GM10248 (cell line): Measurements from ENCODE around the gene HVCN1.
"Not testable (repeated sequence)": the region's sequence is repeated elsewhere in the genome, so short reads cannot be mapped to it uniquely, and the experiment has no call there.

Experiments used
- CTCF ChIA-PET: fragments of 300-600 bp; sonication (Branson Sonifier 250); formaldehyde crosslinking; extraction: SDS; loops from one replicate; lab custom pipeline; 2021; ENCODE audit warnings: antibody characterized with exemption; lab: Yijun Ruan, JAX
- POLR2A ChIA-PET: fragments of 350-650 bp; sonication (Branson Sonifier 250); formaldehyde crosslinking; extraction: SDS; loops from one replicate; lab custom pipeline; 2020; ENCODE audit warnings: antibody characterized with exemption; lab: Yijun Ruan, JAX
- DNase-seq: peaks from one replicate; pipeline ENCODE4 v3.0.0; 2012; ENCODE audit errors: extremely low spot score
- TF ChIP-seq, protein P1 (sequence below): IDR thresholded peaks from 2 replicates; pipeline ENCODE4 v1.5.1; 2012; ENCODE audit warnings: mild to moderate bottlenecking, low read depth; ENCODE audit errors: extremely low read depth, missing control alignments, control extremely low read depth

The HVCN1 gene

DNA sequence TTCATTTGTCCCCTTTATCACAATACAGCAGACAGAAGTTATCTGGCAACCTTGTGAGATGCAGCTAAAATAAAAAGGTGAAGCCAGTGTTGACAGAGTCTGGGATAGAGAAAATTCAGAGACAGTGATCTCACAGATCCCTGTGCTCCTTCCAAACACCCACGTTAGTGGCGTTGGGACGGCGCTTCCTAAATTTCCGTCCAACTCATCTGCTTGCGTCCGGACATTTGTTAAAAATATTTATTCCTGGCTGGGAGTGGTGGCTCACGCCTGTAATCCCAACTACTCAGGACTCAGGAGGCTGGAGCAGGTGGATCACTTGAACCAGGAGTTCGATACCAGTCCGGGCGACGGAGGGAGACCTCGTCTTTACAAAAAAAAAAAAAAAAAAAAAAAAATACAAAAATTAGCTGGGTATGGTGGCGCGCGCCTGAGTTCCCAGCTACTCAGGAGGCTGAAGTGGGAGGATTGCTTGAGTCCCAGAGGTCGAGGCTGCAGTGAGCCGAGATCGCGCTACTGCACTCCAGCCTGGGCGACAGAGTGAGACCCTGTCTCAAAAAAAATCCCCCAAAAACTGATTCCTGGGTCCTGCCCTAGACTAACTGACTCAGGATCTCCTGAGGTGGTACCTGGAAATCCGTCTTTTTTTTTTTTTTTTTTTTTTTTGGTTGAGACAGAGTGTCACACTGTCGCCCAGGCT, 75.7 kb downstream of the HVCN1 start:
- TF ChIP-seq, protein P1, sequence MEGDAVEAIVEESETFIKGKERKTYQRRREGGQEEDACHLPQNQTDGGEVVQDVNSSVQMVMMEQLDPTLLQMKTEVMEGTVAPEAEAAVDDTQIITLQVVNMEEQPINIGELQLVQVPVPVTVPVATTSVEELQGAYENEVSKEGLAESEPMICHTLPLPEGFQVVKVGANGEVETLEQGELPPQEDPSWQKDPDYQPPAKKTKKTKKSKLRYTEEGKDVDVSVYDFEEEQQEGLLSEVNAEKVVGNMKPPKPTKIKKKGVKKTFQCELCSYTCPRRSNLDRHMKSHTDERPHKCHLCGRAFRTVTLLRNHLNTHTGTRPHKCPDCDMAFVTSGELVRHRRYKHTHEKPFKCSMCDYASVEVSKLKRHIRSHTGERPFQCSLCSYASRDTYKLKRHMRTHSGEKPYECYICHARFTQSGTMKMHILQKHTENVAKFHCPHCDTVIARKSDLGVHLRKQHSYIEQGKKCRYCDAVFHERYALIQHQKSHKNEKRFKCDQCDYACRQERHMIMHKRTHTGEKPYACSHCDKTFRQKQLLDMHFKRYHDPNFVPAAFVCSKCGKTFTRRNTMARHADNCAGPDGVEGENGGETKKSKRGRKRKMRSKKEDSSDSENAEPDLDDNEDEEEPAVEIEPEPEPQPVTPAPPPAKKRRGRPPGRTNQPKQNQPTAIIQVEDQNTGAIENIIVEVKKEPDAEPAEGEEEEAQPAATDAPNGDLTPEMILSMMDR, result no peak
- DNase-seq, result no peak
- ChIA-PET CTCF (interaction anchor here (0.7 to 4.2 kb wide), 8 partner anchors 8 to 182 kb away, joined by 3 to 32 read pairs (median 4); partner anchors contain the start of genes ARPC3, FAM216A and GPN3), POLR2A (interaction anchor here (0.7 to 1.1 kb wide), 6 partner anchors 9 to 195 kb away, joined by 3 to 17 read pairs (median 6); partner anchors contain the start of genes FAM216A and GPN3)

DNA sequence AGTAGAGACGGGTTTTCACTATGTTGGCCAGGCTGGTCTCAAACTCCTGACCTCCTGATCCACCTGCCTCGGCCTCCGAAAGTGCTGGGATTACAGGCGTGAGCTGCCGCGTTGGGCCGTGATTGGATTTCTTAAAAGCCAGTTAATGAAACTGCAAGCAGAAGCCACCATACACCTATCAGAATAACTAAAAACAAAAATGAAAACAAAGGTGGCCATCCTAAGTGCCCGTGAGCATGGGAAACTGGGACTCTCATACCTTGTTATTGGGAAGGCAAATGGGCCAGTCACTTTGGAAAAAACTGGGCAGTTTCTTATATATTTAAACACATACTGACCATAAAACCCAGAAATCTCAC, 82.7 kb downstream of the HVCN1 start:
- TF ChIP-seq, protein P1, result no peak
- DNase-seq, result no peak
- CTCF ChIA-PET, result interaction anchor here (1.0 to 9.4 kb wide), 5 partner anchors 14 to 282 kb away, joined by 3 to 176 read pairs (median 3); partner anchors contain the start of gene ARPC3
- POLR2A ChIA-PET, result interaction anchor here (0.7 kb wide), 1 partner anchor 75 kb away, joined by 7 read pairs; no protein-coding TSS in a partner anchor

DNA sequence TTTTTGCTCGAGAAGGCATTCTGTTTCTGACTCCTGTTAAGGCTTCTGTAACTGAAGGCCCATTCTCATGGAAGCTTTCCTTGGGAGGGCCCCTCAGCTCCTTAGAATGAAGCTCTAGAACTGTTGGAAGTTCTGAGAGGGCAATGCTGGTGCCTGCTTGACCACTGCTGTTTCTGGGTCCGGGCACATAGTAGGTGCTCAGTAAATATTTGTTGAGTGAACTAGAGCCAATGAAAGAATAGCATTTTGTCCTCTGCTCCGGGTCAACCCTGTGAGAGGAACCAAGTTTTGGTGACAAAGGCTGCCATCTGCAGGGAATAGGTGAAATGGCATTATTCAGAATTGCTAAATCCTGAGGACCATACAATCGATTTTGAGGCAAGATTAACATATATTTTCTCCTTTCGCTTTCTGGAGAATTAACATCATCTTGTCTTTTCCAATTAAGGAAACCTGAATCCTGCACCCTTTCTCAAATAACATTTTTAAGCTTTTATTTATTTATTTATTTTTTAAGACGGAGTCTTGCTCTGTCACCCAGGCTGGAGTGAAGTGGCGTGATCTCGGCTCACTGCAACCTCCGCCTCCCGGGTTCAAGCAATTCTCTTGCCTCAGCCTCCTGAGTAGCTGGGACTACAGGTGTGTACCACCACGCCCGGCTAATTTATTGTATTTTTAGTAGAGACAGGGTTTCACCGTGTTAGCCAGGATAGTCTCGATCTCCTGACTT, 86.7 kb downstream of the HVCN1 start:
- CTCF ChIA-PET, result interaction anchor here (0.7 to 9.4 kb wide), 51 partner anchors 8 to 604 kb away, joined by 3 to 176 read pairs (median 5); partner anchors contain the start of genes ARPC3, FAM216A, GPN3 and RAD9B
- DNase-seq, result peak; percentile 65
- POLR2A ChIA-PET, result not testable (repeated sequence)
- TF ChIP-seq, protein P1, result peak; percentile 60

DNA sequence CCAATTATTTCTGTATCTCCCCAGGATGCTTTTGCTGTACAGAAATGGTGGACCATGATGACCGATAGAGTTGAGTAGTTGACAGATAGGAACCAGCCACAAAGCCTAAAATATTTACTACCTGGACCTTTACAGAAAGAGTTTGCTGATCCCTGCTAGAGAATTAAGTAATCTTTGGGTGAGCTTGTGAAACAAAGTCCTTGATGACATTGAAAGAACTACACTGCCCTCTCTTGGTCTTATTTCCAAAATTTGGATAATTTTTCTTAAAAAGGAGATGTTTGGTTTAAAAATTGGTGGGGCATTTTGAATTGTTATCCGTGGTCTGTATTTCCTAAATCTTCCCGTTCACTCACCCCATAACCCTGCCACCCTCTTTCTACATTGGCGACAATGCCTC, 88.7 kb downstream of the HVCN1 start:
- ChIA-PET CTCF (interaction anchor here (0.6 to 9.4 kb wide), 28 partner anchors 9 to 173 kb away, joined by 3 to 176 read pairs (median 12); partner anchors contain the start of genes ARPC3, FAM216A, GPN3 and RAD9B), POLR2A (interaction anchor here (0.6 to 1.5 kb wide), 2 partner anchors 124 to 132 kb away, joined by 3 to 6 read pairs; partner anchors contain the start of genes FAM216A and GPN3)
- TF ChIP-seq, protein P1, result peak; percentile 15
- peak; percentile 44 for DNase-seq

DNA sequence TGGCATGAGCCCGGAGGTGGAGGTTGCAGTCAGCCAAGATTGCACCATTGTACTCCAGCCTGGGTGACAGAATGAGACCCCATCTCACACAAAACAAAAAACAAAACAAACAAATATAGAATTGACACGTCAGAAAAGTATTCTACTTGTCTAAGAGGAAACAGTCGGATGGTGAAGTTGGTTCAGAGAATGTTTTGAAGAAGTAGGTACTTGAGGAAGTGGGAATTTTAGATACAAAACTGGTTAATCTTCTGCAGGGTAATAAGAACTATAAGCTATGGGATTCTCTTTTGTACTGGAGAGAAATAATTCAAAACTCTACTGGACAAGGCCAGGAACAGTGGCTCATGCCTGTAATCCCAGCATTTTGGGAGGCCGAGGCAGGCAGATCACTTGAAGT, 89.6 kb downstream of the HVCN1 start:
- TF ChIP-seq, protein P1, result no peak
- DNase-seq, result no peak
- POLR2A ChIA-PET, result interaction anchor here (0.6 kb wide), 1 partner anchor 125 kb away, joined by 3 read pairs; no protein-coding TSS in a partner anchor
- CTCF ChIA-PET, result interaction anchor here (1.2 to 9.4 kb wide), 13 partner anchors 8 to 172 kb away, joined by 3 to 176 read pairs (median 39); partner anchors contain the start of genes ARPC3, FAM216A, GPN3 and RAD9B
